Measurements from ENCODE around the gene TNFAIP2. TPM values are rescaled to one million over a fixed set of nuclear protein-coding genes. Genes with fewer than 3 reads are reported as not detected.

The TNFAIP2 gene
- total and polyA plus RNA-seq, 9 of the 15 experiments (the other 6 are each of a cell fraction or from before 2014, with no cell fraction given) = 22.6 to 68.6 (median 44.6) TPM

DNA sequence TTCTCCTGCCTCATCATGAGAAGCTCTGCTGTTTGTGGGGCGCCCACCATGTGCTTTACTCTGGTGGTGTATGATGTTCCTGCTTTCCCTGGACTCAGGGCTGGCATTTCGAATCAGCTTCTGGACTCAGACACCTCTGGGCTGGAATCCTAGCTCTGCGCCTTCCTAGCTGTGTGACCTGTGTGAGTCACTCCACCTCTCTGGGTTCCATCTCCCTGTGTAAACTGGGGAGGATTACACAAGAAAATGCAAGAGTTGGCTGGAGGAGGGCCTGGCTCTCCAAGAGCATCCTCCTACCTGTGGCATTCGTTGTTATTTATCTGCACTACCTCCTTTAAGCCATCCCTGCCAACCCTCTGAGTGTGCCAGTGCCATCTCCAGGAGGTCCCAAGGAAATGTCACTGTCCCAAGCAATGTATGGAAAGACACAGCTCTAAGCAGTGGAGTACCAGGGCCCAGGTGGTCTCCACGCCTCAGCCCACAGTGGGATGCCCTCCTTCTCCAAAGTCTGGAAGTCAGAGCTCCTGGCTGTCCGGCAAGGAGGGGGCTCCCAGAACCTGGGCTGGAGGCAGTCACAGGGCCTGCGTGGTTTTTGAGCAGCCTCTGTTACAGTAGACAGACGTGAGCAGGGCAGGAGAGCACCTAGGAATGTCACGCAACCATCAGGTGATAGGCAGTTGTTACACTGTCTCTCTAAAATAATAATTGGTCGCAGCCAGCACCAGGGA is 7.3 kb upstream of the TNFAIP2 start:
- in situ Hi-C loops (cut with MboI) = no loop called here
- no peak for ATAC-seq
- no peak for TF ChIP-seq FOS (IDR thresholded peaks at IDR 0.05; ENCODE audit: extremely low read depth, insufficient read length)
- no peak for TF ChIP-seq ZNF184 (CRISPR knock-in tag; IDR thresholded peaks at IDR 0.05)
- TF ChIP-seq POLR3A (IDR thresholded peaks at IDR 0.05; ENCODE audit: borderline replicate concordance, extremely low read depth, insufficient read depth, insufficient read length) = no peak
- no peak for TF ChIP-seq ZNF436 (CRISPR knock-in tag; IDR thresholded peaks at IDR 0.05)
- TF ChIP-seq NUFIP1 (IDR thresholded peaks at IDR 0.05; ENCODE audit: partially characterized antibody) = no peak
- TF ChIP-seq SRSF3 (IDR thresholded peaks at IDR 0.05; ENCODE audit: insufficient read depth, low read length) = no peak
- TF ChIP-seq DACH1 (IDR thresholded peaks at IDR 0.05; ENCODE audit: partially characterized antibody) = no peak
- TF ChIP-seq CTBP1 (IDR thresholded peaks at IDR 0.05; ENCODE audit: borderline replicate concordance) = no peak
- TF ChIP-seq KLF13 (tag; IDR thresholded peaks at IDR 0.05; ENCODE audit: borderline replicate concordance, low read depth) = no peak
- TF ChIP-seq CBX5 (IDR thresholded peaks at IDR 0.05; ENCODE audit: borderline replicate concordance, low read depth) = no peak
- no peak for TF ChIP-seq FOXO4 (CRISPR knock-in tag; IDR thresholded peaks at IDR 0.05)
- no peak for TF ChIP-seq ZNF699 (CRISPR knock-in tag; IDR thresholded peaks at IDR 0.05; ENCODE audit: insufficient replicate concordance)
- no peak for TF ChIP-seq SRSF7 (optimal IDR thresholded peaks at IDR 0.05; ENCODE audit: low read depth, low read length)
- TF ChIP-seq SAP30 (IDR thresholded peaks at IDR 0.05; ENCODE audit: borderline replicate concordance, insufficient read depth, low read depth, low read length, poor library complexity, severe bottlenecking) = no peak
- no peak for TF ChIP-seq NFATC3 (IDR thresholded peaks at IDR 0.05)
- no peak for TF ChIP-seq PTBP1 (IDR thresholded peaks at IDR 0.05; ENCODE audit: low read depth, low read length)
- no peak for TF ChIP-seq CAMTA2 (CRISPR knock-in tag; conservative IDR thresholded peaks at IDR 0.05)
- TF ChIP-seq ZFPM2 (CRISPR knock-in tag; IDR thresholded peaks at IDR 0.05) = no peak
- no peak for TF ChIP-seq ZNF785 (CRISPR knock-in tag; IDR thresholded peaks at IDR 0.05)

More for the DNA sequence above, 7.3 kb upstream of the TNFAIP2 start:
- Histone ChIP-seq H3K9me1 (ENCODE audit: control insufficient read depth, insufficient read depth, low read length) (no peaks in the 10 kb centered on the region), H3K4me2 (ENCODE audit: insufficient read depth, low read length) (no peak overlapping the region), H3K9me3 (replicated peaks; ENCODE audit: control insufficient read depth, insufficient read depth, low read depth, low read length) (no peaks in the 10 kb centered on the region), H3K4me3 (no peak overlapping the region), H2AFZ (ENCODE audit: low read depth, low read length) (peak overlapping the region; percentile 79), H3K4me1 (replicated peaks in 1 of 2; ENCODE audit: control insufficient read depth in 2 of 2, insufficient read depth in 2 of 2, low read length in 2 of 2) (peaks cover 51 to 83% of the 10 kb centered on the region in 2 experiments), H3K9ac (ENCODE audit: insufficient read depth in 1 of 2, low read depth in 2 of 2, low read length in 2 of 2) (peak overlapping the region; percentile 18 to 81; a peak in 1 of 4 replicates), H3K27me3 (ENCODE audit: control insufficient read depth in 2 of 2, insufficient read depth in 2 of 2, low read length in 2 of 2) (no peaks in the 10 kb centered on the region), H3K36me3 (ENCODE audit: control insufficient read depth, insufficient read depth, low read length) (no peaks in the 10 kb centered on the region), H3K27ac (ENCODE audit: extremely low read depth, low read depth, low read length) (peak overlapping the region; percentile 73), H4K20me1 (replicated peaks; ENCODE audit: control insufficient read depth, insufficient read depth, low read length) (no peaks in the 10 kb centered on the region), H3K79me2 (ENCODE audit: control insufficient read depth, insufficient read depth, low read length) (no peaks in the 10 kb centered on the region; the same call in 2 of the 3 replicates)
- ChIA-PET CTCF (ENCODE audit: low intra/inter-chr PET ratio) (no interaction called here), POLR2A (interaction anchor here (1.0 kb wide), 1 partner anchor 11 kb away, joined by 4 read pairs; no protein-coding TSS in a partner anchor)
- DNase-seq (ENCODE audit: extremely low read depth in 1 of 4, low spot score in 3 of 4) (no peak), FAIRE-seq (peak; percentile 55)
- WGBS (ENCODE audit: insufficient coverage, low coverage, missing lambda C conversion rate) = 74% methylated on average over 8 of the region's 10 CpGs
- intact Hi-C loops (cut with micrococcal nuclease) = no loop called here
- BruUV-seq (replicated peaks) = no TSS peak

Data from K562 (cell line).